ENCODE measurements around the gene ZRANB1. TPM values are rescaled to one million over a fixed set of nuclear protein-coding genes. Genes with fewer than 3 reads are reported as not detected.
A peak's percentile ranks its signal among the peaks of the same experiment; 100 is the strongest.

The ZRANB1 gene
- total and polyA plus RNA-seq, 2 of the 13 experiments (the other 11 are each of a cell fraction or from before 2014, with no cell fraction given): 10.3 to 19.6 TPM

- H3K27ac ChIP-seq (ENCODE audit: extremely low read length, insufficient read depth, low read length): no peak overlapping the region
- FAIRE-seq: no peak
- no peak overlapping the region for H3K4me3 ChIP-seq (replicated peaks in 1 of 3; ENCODE audit: insufficient read depth in 1 of 3, low read depth in 2 of 3, low read length in 3 of 3)
- in situ Hi-C loops (cut with HindIII; ENCODE audit: extremely low pct_ligation_motif_present, low pct_unique_long_range_greater_than_20kb) (no loop called here), intact Hi-C loops (cut with micrococcal nuclease; ENCODE audit: unreplicated experiment) (no loop called here)
- no peaks in the 10 kb centered on the region for H4K20me1 ChIP-seq (ENCODE audit: insufficient read depth, low read length)
- ATAC-seq: no peak
- no peaks in the 10 kb centered on the region for H3K36me3 ChIP-seq (replicated peaks in 1 of 2; ENCODE audit: control insufficient read depth in 1 of 2, insufficient read depth in 2 of 2, low read length in 2 of 2)
- H3K79me2 ChIP-seq (ENCODE audit: insufficient read depth, low read length): no peaks in the 10 kb centered on the region
- no TSS peak for BruUV-seq (replicated peaks)
- peak; percentile 9 for TF ChIP-seq AGO2 (optimal IDR thresholded peaks at IDR 0.05; ENCODE audit: low read depth, low read length)
- TF ChIP-seq ZNF570 (CRISPR knock-in tag; IDR thresholded peaks at IDR 0.05; ENCODE audit: borderline replicate concordance): no peak
- TF ChIP-seq ZNF432 (CRISPR knock-in tag; IDR thresholded peaks at IDR 0.05; ENCODE audit: borderline replicate concordance): no peak
- TF ChIP-seq TEAD2 (CRISPR knock-in tag; IDR thresholded peaks at IDR 0.05): no peak
- no peak for TF ChIP-seq HOXA3 (CRISPR knock-in tag; IDR thresholded peaks at IDR 0.05)
- no peak overlapping the region for H3K4me2 ChIP-seq (ENCODE audit: low read depth, low read length)
- no peaks in the 10 kb centered on the region for H3K9me3 ChIP-seq (ENCODE audit: low read length)
- H3K9ac ChIP-seq (ENCODE audit: insufficient read depth, low read depth, low read length): no peak overlapping the region
- ChIA-PET CTCF (ENCODE audit: low intra/inter-chr PET ratio, low total read pairs) (no interaction called here), POLR2A (no interaction called here)
- H3K4me1 ChIP-seq (ENCODE audit: insufficient read depth, low read length): peaks cover 18% of the 10 kb centered on the region
- H2AFZ ChIP-seq (ENCODE audit: low read length): no peak overlapping the region
- no peak for DNase-seq (ENCODE audit: low spot score)
- 75% methylated on average over 11 of the region's 35 CpGs for WGBS (ENCODE audit: low lambda C conversion rate)
- peaks cover 8 to 54% of the 10 kb centered on the region in 2 experiments; a peak in 3 of 5 replicates for H3K27me3 ChIP-seq (ENCODE audit: control insufficient read depth in 1 of 2, insufficient read depth in 2 of 2, low read length in 2 of 2)
These were observed 56.1 kb downstream of the ZRANB1 start for GRCh38 chr10:124997771-124998623.

- H4K20me1 ChIP-seq (ENCODE audit: insufficient read depth, low read length): no peaks in the 10 kb centered on the region
- H3K4me1 ChIP-seq (ENCODE audit: insufficient read depth, low read length): peaks cover 18% of the 10 kb centered on the region
- CTCF ChIA-PET (ENCODE audit: low intra/inter-chr PET ratio, low total read pairs): no interaction called here
- no peak for DNase-seq (ENCODE audit: low spot score)
- TF ChIP-seq SMAD1 (CRISPR knock-in tag; IDR thresholded peaks at IDR 0.05; ENCODE audit: borderline replicate concordance, low read depth) (no peak), ZNF101 (CRISPR knock-in tag; IDR thresholded peaks at IDR 0.05; ENCODE audit: borderline replicate concordance, low read depth) (no peak), MTF1 (CRISPR knock-in tag; IDR thresholded peaks at IDR 0.05) (no peak), ZUFSP (CRISPR knock-in tag; IDR thresholded peaks at IDR 0.05; ENCODE audit: borderline replicate concordance) (no peak), NFYB (CRISPR knock-in tag; IDR thresholded peaks at IDR 0.05) (no peak), ARID5B (CRISPR knock-in tag; IDR thresholded peaks at IDR 0.05) (no peak)
- H3K9ac ChIP-seq (ENCODE audit: insufficient read depth, low read depth, low read length): no peak overlapping the region
- H3K79me2 ChIP-seq (ENCODE audit: insufficient read depth, low read length): no peaks in the 10 kb centered on the region
- no peaks in the 10 kb centered on the region for H3K9me3 ChIP-seq (ENCODE audit: low read length)
- H2AFZ ChIP-seq (ENCODE audit: low read length): no peak overlapping the region
- intact Hi-C loops (cut with micrococcal nuclease; ENCODE audit: unreplicated experiment): no loop called here
- POLR2A ChIA-PET: no interaction called here
- no peak overlapping the region for H3K4me3 ChIP-seq (replicated peaks in 1 of 3; ENCODE audit: insufficient read depth in 1 of 3, low read depth in 2 of 3, low read length in 3 of 3)
- no peak overlapping the region for H3K4me2 ChIP-seq (ENCODE audit: low read depth, low read length)
- no peak for FAIRE-seq
- WGBS (ENCODE audit: low lambda C conversion rate): 56% methylated on average over 11 of the region's 16 CpGs
- in situ Hi-C loops (cut with HindIII; ENCODE audit: extremely low pct_ligation_motif_present, low pct_unique_long_range_greater_than_20kb): no loop called here
- peaks cover 8 to 60% of the 10 kb centered on the region in 2 experiments; a peak in 4 of 5 replicates for H3K27me3 ChIP-seq (ENCODE audit: control insufficient read depth in 1 of 2, insufficient read depth in 2 of 2, low read length in 2 of 2)
- no TSS peak for BruUV-seq (replicated peaks)
- H3K27ac ChIP-seq (ENCODE audit: extremely low read length, insufficient read depth, low read length): no peak overlapping the region
- H3K36me3 ChIP-seq (replicated peaks in 1 of 2; ENCODE audit: control insufficient read depth in 1 of 2, insufficient read depth in 2 of 2, low read length in 2 of 2): no peaks in the 10 kb centered on the region
- no peak for ATAC-seq
These were observed 56.8 kb downstream of the ZRANB1 start for GRCh38 chr10:124998624-124999291.

Data from HepG2 (cell line).